HepG2 (cell line): ENCODE measurements around the gene CRIP1.

Experiments used
- CC2D1A ChIP-seq: sonication (generic); formaldehyde crosslinking; IDR thresholded peaks from 2 replicates; pipeline ENCODE4 v1.8.1; 2023; ENCODE audit warnings: mild to moderate bottlenecking, missing genetic modification reagents
- PAX8 ChIP-seq: sonication (generic); formaldehyde crosslinking; IDR thresholded peaks from 2 replicates; pipeline ENCODE4 v1.8.0; 2022; ENCODE audit warnings: mild to moderate bottlenecking, missing genetic modification reagents, borderline replicate concordance
- POLR2AphosphoS5 ChIP-seq: IDR thresholded peaks from 2 replicates; pipeline ENCODE4 v1.6.1; 2012; ENCODE audit warnings: low read depth, low read length
- SP1 ChIP-seq, 2 experiments: fragments of 450-650 bp in 1 of 2; sonication (generic) in 1 of 2; formaldehyde crosslinking in 1 of 2; IDR thresholded peaks; 2 replicates each; pipeline versions ENCODE4 v1.4.0 to v1.6.1; 2016 to 2020; ENCODE audit warnings: missing genetic modification reagents in 1 of 2
- ZBTB1 ChIP-seq: sonication (generic); formaldehyde crosslinking; IDR thresholded peaks from 2 replicates; pipeline ENCODE4 v1.4.0; 2020; ENCODE audit warnings: missing genetic modification reagents, borderline replicate concordance
- TF ChIP-seq, protein P1 (sequence below): sonication (generic); formaldehyde crosslinking; IDR thresholded peaks from 2 replicates; pipeline ENCODE4 v1.5.0; 2020; ENCODE audit warnings: mild to moderate bottlenecking, missing genetic modification reagents, moderate library complexity

DNA sequence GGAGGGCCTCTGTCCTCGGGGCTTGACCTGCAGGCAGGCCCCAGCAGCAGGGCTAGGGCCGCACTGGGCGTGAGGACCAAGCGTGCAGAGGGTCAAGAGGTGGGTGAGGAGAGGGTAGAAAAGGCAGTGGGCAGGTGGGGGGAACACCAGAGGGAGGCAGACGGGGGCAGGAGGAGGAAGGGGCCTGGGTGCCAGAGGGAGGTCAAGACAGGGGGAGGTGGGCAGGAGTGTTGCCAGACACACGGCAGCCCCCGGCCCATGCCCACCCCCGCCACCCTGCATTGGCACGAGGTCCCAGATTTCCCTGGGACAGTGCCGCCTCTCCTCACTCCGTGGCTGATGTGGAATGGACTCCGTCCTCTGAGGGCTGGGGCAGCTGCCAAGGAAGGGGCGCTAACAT, 47.9 kb downstream of the CRIP1 start:
- TF ChIP-seq ZBTB1 (no peak), PAX8 (CRISPR knock-in tag) (no peak), CC2D1A (CRISPR knock-in tag) (no peak), SP1 (IDR thresholded peaks at IDR 0.05) (no peak), SP1 (CRISPR knock-in tag; IDR thresholded peaks at IDR 0.05) (no peak), POLR2AphosphoS5 (no peak)
- TF ChIP-seq, protein P1, sequence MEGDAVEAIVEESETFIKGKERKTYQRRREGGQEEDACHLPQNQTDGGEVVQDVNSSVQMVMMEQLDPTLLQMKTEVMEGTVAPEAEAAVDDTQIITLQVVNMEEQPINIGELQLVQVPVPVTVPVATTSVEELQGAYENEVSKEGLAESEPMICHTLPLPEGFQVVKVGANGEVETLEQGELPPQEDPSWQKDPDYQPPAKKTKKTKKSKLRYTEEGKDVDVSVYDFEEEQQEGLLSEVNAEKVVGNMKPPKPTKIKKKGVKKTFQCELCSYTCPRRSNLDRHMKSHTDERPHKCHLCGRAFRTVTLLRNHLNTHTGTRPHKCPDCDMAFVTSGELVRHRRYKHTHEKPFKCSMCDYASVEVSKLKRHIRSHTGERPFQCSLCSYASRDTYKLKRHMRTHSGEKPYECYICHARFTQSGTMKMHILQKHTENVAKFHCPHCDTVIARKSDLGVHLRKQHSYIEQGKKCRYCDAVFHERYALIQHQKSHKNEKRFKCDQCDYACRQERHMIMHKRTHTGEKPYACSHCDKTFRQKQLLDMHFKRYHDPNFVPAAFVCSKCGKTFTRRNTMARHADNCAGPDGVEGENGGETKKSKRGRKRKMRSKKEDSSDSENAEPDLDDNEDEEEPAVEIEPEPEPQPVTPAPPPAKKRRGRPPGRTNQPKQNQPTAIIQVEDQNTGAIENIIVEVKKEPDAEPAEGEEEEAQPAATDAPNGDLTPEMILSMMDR (CRISPR knock-in tag), result no peak
